Smooth muscle cell (in vitro differentiated cells): ENCODE measurements around the gene ABCA13. TPM values are rescaled to one million over a fixed set of nuclear protein-coding genes. Genes with fewer than 3 reads are reported as not detected.

Experiments
- DNase-seq: peaks from one replicate; lab custom pipeline; 2025; ENCODE audit not compliant: unreplicated experiment; lab: John Stamatoyannopoulos, UW
- H2AFZ ChIP-seq: fragments of 200-600 bp; sonication (generic); 2 replicates; pipeline ENCODE4 v1.6.0; 2016; ENCODE audit warnings: antibody characterized with exemption, low read depth, mild to moderate bottlenecking
- H3F3A ChIP-seq: fragments of 200-600 bp; sonication (generic); 2 replicates; pipeline ENCODE4 v1.6.0; 2017; ENCODE audit warnings: antibody characterized with exemption, low read depth
- H3K27ac ChIP-seq: fragments of 200-600 bp; sonication (generic); 2 replicates; pipeline ENCODE4 v1.5.1; 2016; ENCODE audit warnings: low read depth, mild to moderate bottlenecking
- H3K27me3 ChIP-seq: fragments of 200-600 bp; sonication (generic); 2 replicates; pipeline ENCODE4 v1.6.1; 2016; ENCODE audit warnings: low read depth, mild to moderate bottlenecking
- H3K36me3 ChIP-seq: fragments of 200-600 bp; sonication (generic); 2 replicates; pipeline ENCODE4 v1.5.1; 2016; ENCODE audit warnings: low read depth
- H3K4me1 ChIP-seq: fragments of 200-600 bp; sonication (generic); 2 replicates; pipeline ENCODE4 v1.5.1; 2016; ENCODE audit warnings: low read depth
- H3K4me2 ChIP-seq: fragments of 200-600 bp; sonication (generic); 2 replicates; pipeline ENCODE4 v1.6.0; 2016; ENCODE audit warnings: mild to moderate bottlenecking
- H3K4me3 ChIP-seq: fragments of 200-600 bp; sonication (generic); 2 replicates; pipeline ENCODE4 v1.5.1; 2016; ENCODE audit warnings: mild to moderate bottlenecking
- H3K79me2 ChIP-seq: fragments of 200-600 bp; sonication (generic); 2 replicates; pipeline ENCODE4 v1.6.0; 2016; ENCODE audit warnings: low read depth, mild to moderate bottlenecking
- H3K9ac ChIP-seq: fragments of 200-600 bp; sonication (generic); 2 replicates; pipeline ENCODE4 v1.6.0; 2016; ENCODE audit warnings: low read depth
- H3K9me3 ChIP-seq: fragments of 200-600 bp; sonication (generic); replicated peaks from 2 replicates; pipeline ENCODE4 v1.5.1; 2016; ENCODE audit warnings: low read depth
- H4K20me1 ChIP-seq: fragments of 200-600 bp; sonication (generic); 2 replicates; pipeline ENCODE4 v1.6.0; 2016; ENCODE audit warnings: low read depth
- WGBS: methylation state at CpG from one replicate; pipeline ENCODE4 v1.1.7; 2016; ENCODE audit warnings: low lambda C conversion rate; 5-methylcytosine and 5-hydroxymethylcytosine counted together
- polyA plus RNA-seq: library from polyadenylated mRNA; unstranded; fragments of >200 nt; fragmentation: Nextera tagmentation; extraction: Ambion mirVana; gene quantifications from 2 replicates; pipeline ENCODE4 v1.2.1, GENCODE V29; 2016
- total RNA-seq: library from RNA; depleted of rRNA; stranded (reverse); fragments of >200 nt; gene quantifications from 2 replicates; pipeline ENCODE4 v1.2.3, GENCODE V29; 2014
- TF ChIP-seq, protein P1 (sequence below): fragments of 200-600 bp; sonication (generic); IDR thresholded peaks from 2 replicates; pipeline ENCODE4 v1.5.1; 2017; ENCODE audit warnings: borderline replicate concordance, mild to moderate bottlenecking, antibody characterized with exemption; ENCODE audit not compliant: insufficient read depth, poor library complexity, severe bottlenecking

The ABCA13 gene, protein sequence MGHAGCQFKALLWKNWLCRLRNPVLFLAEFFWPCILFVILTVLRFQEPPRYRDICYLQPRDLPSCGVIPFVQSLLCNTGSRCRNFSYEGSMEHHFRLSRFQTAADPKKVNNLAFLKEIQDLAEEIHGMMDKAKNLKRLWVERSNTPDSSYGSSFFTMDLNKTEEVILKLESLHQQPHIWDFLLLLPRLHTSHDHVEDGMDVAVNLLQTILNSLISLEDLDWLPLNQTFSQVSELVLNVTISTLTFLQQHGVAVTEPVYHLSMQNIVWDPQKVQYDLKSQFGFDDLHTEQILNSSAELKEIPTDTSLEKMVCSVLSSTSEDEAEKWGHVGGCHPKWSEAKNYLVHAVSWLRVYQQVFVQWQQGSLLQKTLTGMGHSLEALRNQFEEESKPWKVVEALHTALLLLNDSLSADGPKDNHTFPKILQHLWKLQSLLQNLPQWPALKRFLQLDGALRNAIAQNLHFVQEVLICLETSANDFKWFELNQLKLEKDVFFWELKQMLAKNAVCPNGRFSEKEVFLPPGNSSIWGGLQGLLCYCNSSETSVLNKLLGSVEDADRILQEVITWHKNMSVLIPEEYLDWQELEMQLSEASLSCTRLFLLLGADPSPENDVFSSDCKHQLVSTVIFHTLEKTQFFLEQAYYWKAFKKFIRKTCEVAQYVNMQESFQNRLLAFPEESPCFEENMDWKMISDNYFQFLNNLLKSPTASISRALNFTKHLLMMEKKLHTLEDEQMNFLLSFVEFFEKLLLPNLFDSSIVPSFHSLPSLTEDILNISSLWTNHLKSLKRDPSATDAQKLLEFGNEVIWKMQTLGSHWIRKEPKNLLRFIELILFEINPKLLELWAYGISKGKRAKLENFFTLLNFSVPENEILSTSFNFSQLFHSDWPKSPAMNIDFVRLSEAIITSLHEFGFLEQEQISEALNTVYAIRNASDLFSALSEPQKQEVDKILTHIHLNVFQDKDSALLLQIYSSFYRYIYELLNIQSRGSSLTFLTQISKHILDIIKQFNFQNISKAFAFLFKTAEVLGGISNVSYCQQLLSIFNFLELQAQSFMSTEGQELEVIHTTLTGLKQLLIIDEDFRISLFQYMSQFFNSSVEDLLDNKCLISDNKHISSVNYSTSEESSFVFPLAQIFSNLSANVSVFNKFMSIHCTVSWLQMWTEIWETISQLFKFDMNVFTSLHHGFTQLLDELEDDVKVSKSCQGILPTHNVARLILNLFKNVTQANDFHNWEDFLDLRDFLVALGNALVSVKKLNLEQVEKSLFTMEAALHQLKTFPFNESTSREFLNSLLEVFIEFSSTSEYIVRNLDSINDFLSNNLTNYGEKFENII (N-terminal part only)
- total RNA-seq (not detected in 2 replicates), polyA plus RNA-seq (not detected in 2 replicates)

DNA sequence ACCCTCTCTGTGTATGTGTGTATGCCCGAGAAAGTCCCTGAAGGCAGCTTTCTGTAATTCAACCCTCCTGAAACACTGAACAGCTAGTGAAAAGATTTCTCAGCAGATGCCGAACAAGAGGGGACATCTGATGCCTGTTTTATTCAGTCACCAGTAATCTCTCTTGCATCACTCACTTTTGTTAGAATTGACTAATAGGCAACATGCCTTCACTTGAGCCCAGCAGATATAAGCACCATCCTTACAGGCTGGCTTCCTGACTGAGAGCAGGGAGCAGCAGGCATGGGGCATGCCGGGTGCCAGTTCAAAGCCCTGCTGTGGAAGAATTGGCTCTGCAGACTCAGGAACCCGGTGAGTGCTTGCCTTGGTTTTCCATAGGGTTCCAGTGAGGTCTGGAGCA lies at the start of gene ABCA13:
Gene ABCA13, plus strand, starts transcription at position 257 of the 400 bp plus-strand sequence. Its CDS starts 26 bp downstream, at position 283.
- TF ChIP-seq, protein P1, sequence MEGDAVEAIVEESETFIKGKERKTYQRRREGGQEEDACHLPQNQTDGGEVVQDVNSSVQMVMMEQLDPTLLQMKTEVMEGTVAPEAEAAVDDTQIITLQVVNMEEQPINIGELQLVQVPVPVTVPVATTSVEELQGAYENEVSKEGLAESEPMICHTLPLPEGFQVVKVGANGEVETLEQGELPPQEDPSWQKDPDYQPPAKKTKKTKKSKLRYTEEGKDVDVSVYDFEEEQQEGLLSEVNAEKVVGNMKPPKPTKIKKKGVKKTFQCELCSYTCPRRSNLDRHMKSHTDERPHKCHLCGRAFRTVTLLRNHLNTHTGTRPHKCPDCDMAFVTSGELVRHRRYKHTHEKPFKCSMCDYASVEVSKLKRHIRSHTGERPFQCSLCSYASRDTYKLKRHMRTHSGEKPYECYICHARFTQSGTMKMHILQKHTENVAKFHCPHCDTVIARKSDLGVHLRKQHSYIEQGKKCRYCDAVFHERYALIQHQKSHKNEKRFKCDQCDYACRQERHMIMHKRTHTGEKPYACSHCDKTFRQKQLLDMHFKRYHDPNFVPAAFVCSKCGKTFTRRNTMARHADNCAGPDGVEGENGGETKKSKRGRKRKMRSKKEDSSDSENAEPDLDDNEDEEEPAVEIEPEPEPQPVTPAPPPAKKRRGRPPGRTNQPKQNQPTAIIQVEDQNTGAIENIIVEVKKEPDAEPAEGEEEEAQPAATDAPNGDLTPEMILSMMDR, result no peak
- Histone ChIP-seq H4K20me1 (no peaks in the 10 kb centered on the region), H3K79me2 (no peaks in the 10 kb centered on the region), H3K4me2 (no peak within 1 kb of the TSS), H3K27ac (no peak within 1 kb of the TSS), H3K4me1 (no peaks in the 10 kb centered on the region), H3K36me3 (no peaks in the 10 kb centered on the region), H3K27me3 (no peaks in the 10 kb centered on the region), H3K4me3 (no peak within 1 kb of the TSS), H3K9me3 (no peaks in the 10 kb centered on the region), H3F3A (no peaks in the 10 kb centered on the region), H3K9ac (no peak within 1 kb of the TSS), H2AFZ (no peak within 1 kb of the TSS)
- DNase-seq, result no peak
- WGBS, result 87% methylated on average over 4 of the region's 4 CpGs

- H3K36me3 ChIP-seq, result no peaks in the 10 kb centered on the region
- peaks cover 8% of the 10 kb centered on the region for H3K4me1 ChIP-seq
- TF ChIP-seq, protein P1, result no peak
- H3F3A ChIP-seq, result no peaks in the 10 kb centered on the region
- H2AFZ ChIP-seq, result no peak overlapping the region
- no peak overlapping the region for H3K4me3 ChIP-seq
- DNase-seq, result no peak
- no peak overlapping the region for H3K4me2 ChIP-seq
- no peak overlapping the region for H3K27ac ChIP-seq
- 100% methylated on average over 2 of the region's 2 CpGs for WGBS
- no peaks in the 10 kb centered on the region for H3K27me3 ChIP-seq
- H4K20me1 ChIP-seq, result no peaks in the 10 kb centered on the region
- no peaks in the 10 kb centered on the region for H3K9me3 ChIP-seq
- H3K9ac ChIP-seq, result no peak overlapping the region
- no peaks in the 10 kb centered on the region for H3K79me2 ChIP-seq
Observed at GRCh38 chr7:48126037-48126436, 45.2 kb upstream of the ABCA13 start.

- no peaks in the 10 kb centered on the region for H3F3A ChIP-seq
- H3K4me1 ChIP-seq, result peaks cover 8% of the 10 kb centered on the region
- no peak for DNase-seq
- H2AFZ ChIP-seq, result no peak overlapping the region
- peak overlapping the region; percentile 34 for H3K27ac ChIP-seq
- no peaks in the 10 kb centered on the region for H3K9me3 ChIP-seq
- no peaks in the 10 kb centered on the region for H3K36me3 ChIP-seq
- H3K4me3 ChIP-seq, result no peak overlapping the region
- peak overlapping the region; percentile 17 for H3K4me2 ChIP-seq
- H3K27me3 ChIP-seq, result no peaks in the 10 kb centered on the region
- no peaks in the 10 kb centered on the region for H3K79me2 ChIP-seq
- no peaks in the 10 kb centered on the region for H4K20me1 ChIP-seq
- H3K9ac ChIP-seq, result no peak overlapping the region
- TF ChIP-seq, protein P1, result no peak
Observed at GRCh38 chr7:48130658-48131108, 40.6 kb upstream of the ABCA13 start.
